Measurements from ENCODE around the gene TRABD.
A peak's percentile ranks its signal among the peaks of the same experiment; 100 is the strongest.

Gene TRABD

DNA sequence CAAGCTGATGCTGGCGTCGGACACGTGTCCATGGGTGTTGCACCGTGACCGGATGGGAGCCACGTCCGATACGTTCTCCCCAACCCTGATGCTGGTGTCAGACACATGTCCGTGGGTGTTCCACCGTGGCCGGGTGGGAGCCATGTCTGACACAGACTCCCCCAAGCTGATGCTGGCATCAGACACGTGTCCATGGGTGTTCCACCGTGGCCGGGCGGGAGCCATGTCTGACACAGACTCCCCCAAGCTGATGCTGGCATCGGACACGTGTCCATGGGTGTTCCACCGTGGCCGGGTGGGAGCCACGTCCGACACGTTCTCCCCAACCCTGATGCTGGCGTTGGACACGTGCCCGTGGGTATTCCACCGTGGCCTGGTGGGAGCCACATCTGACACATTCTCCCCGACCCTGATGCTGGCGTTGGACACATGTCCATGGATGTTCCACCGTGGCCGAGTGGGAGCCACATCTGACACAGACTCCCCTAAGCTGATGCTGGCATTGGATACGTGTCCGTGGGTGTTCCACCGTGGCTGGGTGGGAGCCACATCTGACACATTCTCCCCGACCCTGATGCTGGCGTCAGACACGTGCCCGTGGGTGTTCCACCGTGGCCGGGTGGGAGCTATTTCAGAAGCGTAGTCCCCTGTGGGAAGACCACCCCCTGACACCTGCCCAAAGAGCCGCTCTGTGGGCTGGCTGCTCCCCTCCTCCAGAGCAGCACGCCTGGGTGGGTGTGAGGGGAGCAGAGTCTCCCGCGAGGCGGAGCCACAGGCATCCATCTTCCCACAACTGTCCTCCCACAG lies 35.1 kb downstream of the TRABD start:
- DNase-seq, result no peak

DNA sequence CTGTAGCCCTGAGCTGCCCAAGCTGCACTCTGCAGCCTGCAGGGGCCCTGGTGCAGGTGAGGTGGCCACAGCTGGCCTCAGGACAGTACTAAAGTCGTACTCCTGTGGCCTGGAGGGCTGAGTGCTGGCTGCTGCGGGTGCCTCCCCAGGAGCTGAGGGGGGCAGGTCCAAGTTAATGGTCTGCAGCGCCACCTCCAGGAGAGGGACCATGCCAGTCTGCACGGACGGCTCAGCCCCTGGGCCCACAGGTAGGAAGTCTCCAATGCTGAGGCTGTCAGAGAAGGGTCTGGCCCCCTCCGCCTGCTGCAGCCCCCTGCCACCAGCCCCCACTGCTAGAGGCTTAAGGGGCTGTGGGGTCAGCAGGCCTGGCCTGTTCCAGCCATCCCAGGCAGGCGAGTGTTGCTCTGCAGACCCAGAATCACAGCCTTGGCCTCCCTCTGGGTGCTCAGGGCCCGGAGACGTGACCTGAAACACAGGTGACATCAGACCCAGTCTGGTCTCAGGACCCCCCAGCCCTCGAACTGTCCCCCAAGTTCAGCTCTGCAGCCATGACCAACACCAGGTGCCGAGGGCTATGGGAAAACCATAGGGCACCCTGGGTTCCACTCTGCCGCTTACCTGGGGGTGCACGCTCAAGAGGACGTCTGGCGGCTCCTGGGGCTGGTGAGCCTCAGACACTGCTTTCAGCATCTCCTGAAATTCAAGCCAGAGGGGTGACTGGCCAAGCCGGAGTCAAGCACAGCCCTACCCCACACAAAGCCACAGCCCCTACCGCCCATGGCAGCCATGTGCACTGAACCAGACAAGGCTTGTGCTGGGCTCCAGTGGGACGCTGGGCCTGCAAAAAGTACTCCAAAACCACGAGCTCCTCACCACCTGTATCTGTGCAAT lies 35.9 kb downstream of the TRABD start:
- DNase-seq, result no peak

DNA sequence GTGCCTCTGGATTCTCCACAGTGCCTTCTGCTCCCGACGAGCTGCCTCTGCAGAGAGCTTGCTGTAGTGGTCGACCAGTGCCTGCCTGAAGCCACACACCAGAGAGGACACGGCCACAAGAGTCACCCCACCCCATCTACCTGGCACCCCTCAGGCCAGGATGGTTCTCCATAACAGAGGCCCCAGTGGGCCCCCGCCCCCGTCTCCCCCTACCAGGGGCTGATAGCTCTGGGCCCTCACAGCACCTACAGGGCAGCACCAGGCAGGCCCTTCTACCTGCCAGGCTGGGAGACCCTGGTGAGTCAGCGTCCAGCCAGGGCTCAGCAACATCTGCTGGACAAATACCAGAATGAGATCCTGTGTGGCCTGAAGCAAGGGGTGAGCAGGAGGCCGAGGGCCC lies 36.8 kb downstream of the TRABD start:
- no peak for DNase-seq

DNA sequence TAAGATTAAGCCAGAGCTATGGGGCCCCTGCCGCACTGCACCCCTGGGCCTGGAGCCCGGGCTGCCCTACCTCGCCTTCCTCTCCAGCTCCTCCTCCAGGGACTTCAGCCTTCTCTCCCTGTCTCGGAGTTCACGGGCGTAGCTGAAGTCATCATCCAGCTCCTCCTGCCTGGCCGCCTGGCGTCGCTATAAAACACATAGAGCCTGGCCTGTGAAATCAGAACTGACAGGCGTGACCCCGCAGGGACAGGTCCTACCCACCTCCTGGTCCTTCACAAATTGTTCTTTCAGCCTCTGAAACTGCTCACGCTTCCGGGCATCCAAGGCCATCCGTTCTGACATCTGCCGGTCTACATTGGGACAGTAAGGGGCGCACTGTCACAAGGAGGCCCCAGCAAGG lies 38.4 kb downstream of the TRABD start:
- DNase-seq, result no peak

DNA sequence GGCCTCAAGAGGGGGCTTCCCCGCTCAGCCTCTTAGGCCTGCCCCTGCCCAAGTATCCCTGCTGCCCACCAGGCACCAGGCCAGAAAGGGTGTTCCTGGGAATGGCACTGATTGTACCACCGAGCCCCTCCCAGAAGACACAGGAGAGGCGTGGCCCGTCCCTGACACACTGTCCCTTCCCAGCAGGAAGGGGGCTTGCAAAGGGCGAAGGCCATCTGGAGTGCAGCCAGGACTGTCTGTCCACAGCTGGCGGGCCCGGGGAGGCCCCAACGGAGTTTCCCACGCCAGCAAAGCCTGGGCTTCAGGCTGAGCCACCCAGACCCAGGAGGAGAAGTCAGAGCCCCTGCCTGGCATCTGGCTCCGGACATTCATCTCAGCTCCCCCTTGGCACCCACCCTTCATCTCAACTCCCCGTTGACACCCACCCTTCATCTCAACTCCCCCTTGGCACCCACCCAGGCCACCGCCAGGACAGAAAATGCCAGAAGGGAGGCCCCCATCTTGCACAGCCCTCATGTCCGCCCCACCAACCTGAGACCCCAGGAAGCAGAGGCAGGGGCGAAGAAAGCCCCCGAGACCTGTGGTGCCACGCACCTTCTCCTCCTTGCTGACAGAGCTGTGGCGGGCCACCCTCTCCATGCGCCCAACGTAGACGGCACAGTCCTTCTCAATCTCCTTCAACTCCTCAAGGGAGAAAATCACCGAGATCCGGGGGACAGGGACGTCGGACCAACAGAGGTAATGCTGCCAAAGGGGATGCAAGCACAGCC lies 39.7 kb downstream of the TRABD start:
- DNase-seq, result no peak

DNA sequence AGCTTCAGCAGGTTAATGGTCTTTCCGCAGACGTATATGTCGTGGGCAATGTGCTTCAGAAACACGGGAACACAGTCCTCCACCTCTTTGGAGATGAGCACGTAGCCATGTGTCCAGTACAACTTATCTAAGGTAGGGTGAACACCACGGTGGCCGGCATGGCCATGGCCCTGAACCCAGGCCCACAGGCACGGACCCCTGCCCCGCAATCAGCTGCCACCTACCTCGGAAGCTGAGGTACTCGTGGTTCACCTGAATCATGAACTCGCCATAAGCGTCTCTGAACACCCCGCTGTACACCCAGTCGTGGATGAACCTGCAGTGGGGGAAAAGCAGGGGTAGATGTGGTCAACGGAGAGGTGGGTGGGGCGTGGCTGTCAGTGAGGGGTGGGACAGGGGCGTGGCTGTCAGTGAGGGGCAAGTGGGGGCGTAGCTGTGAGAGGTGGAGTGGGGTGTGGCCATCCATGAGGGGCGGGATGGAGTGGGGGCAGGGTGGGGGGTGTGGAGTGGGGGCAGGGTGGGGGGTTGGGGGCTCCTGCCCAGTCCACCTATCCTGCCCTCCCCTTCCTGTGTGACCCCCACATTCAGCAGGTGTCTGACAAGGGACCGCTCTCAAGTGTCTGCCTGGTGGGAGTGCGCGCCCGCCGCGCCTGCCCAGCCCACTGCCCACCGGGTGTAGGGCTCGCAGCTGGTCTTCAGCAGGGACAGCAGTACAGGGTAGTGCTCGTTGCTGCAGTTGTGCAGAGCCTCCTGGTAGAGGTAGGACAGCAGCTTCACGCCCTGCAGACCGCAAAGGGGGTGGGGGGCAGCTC lies 40.6 kb downstream of the TRABD start:
- no peak for DNase-seq

DNA sequence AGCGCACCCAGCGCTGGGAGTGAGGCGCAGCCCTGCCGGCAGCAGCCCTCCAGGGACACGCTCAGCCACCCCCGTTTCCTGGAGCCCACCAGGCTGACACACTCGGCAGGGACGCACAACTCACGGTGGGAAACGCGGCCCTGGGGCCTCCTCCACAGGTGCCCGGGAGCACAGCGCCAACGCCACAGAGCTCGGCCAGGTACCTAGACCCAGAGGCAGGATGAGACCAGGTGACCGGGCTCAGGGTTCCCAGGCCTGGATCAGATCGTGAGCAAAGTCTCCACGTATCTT lies 41.1 kb downstream of the TRABD start:
- DNase-seq, result no peak

DNA sequence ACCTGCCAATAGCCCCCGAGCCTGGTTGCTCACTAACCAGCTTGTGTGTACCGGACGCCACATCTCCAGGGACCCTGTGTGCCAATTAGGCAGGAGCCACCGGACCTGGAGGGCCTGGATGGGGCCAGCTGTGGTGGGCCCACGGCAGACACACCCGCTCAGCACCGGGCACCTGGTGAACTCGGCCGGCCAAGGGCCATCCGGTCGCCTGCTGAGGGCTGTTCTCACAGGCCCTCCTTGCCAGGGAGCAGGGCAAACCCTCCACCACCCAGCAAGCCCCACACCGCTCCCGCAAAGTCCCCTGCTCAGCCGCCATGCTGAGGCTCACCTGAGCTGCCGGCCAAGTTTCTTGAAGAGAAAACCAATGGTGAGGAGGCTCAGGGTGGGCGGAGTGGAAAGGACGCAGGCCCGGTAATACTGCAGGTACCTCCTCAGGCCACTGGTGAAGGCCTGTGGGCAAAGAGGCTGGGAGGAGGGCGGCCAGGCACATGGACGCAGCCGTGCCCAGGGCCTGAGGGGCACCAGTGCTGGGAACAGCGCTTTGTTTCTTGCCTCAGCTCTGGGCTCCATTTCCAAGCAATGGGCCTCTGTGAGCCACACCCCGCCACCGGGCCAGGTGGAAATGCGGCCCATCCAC lies 42.0 kb downstream of the TRABD start:
- DNase-seq, result no peak

DNA sequence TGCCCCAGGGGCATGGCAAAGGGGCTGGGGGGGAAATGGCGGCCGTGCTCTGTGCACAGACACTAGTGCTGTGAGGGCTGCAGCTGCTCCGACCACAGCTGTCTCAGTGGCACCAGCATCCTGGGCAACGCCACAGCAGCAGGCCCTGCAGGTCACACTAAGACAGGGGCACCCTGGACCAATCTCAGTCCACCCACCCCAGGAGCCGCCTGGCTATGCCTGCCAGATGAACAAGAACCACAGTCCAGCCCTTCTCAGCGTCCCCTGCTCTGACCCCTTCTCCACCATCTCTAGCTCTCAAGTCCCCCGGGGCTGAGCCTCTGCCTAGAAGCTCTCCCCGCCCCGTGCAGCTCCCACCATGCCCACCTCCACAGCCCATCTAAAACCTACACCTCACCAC lies 42.7 kb downstream of the TRABD start:
- no peak for DNase-seq

DNA sequence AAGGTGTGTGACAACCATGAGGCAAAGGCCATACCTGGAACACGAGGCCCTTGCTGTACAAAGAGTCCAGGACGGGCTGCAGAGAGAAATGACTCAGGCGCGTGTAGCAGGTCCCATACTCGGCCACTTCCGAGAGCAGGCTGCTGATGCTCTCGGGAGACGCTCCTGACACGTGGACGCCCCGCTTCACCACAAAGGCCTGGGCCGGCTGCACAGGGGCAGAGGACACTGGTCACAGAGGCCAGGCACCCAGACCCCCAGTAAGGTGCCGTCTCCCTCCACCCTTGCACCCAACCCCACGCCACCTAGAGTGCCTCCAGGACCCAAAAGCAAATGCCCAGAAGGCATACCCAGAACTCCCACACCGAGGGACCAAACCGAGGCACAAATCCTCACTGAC lies 43.7 kb downstream of the TRABD start:
- no peak for DNase-seq

DNA sequence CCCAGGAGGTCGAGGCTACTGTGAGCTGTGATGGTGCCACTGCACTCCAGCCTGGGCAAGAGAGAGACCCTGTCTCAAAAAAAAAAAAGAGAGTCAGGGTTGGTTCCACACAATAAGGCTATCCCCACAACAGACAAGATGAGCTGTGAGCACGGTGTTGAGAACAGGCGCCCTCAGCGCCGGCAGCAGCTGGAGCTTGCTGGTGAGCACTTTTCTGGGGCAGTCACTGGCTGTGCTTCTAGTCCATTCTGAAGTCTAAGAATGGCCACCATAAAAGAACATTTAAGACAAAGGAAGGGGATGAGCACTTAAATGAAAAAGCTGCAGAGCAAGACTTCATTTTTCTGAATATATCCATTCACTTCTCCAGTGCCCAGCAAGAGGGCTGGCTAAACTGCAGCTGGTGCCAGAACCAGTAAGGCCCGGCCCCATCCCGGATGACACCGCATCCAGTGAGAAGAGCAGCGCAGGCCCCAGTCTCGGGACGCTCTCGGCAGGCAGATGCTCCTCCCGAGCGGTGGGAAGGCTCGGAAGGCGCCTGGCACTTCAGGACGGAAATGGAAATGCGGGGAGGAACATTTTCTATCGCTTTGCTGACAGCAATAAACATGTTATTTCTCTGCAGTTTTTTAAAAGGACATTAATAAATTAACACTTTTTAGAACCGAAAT lies 46.9 kb downstream of the TRABD start:
- DNase-seq, result no peak

DNA sequence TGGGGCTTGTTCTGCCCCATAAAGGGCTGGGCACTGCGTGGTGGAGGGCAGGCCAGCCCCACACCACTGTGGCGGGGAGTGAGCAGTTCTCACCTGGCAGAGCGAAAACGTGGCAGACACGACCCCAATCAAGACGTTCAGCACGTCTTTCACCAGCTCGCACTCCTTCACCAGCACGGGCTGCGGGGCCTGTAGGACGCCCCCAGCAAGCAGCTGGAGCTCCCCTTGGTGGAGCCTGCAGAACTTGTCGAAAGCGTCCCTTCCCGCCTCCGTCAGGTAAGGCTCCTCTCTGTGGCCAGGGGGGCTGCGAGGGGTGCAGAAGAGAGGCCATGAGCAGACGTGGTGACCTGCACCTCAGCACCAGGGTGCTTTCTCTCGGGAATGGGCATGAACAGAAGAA lies 47.5 kb downstream of the TRABD start:
- DNase-seq, result no peak

DNA sequence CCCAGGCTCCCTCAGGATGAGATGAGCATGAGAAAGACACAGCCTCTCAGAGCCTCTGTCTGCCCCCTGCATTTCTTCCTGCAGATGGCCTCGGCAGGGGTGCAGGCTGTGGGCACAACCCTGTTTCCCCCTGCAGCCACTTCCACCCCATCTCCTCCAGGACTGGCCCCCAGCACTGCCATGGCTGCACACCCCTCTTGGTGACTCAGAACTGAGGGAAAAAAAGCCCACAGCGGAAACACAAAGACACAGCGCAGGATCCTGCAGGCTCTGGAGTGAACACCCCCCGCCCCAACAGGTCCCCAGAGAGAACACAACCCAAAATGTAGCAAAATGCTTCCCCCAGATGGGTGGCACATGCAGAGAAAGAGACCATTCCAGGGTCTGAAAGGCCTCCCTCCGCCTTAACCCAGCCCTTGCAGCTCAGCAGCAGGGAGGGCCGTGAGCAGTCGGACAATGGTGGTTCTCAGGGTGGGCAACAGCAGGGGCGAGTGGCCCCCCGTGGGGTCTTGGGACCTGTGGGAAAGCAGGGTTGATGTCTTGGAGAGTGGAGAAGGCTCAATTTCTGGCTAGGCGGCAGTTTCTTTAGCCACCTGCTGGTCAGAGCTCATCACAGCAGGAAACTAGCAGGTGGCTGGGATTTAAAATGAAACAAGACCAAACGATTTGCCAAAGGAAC lies 51.2 kb downstream of the TRABD start:
- DNase-seq, result peak; percentile 60

DNA sequence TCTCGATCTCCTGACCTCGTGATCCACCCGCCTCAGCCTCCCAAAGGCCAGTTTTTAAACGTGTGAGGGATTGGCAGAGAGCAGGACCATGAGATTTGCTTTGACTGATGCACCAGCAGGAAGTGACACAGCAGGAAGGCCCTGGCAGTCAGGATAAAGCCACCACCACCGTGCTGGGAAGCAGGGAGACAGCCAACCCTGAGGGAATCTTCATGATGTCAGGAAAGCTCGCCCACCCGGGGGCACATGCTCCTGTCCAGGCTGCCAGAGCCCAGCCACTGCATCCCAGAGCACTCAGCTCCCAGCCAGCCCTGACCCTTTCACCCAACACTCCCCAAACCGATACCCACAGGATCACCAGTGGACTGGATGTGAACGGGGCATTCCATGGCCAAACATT lies 53.0 kb downstream of the TRABD start:
- DNase-seq, result no peak

DNA sequence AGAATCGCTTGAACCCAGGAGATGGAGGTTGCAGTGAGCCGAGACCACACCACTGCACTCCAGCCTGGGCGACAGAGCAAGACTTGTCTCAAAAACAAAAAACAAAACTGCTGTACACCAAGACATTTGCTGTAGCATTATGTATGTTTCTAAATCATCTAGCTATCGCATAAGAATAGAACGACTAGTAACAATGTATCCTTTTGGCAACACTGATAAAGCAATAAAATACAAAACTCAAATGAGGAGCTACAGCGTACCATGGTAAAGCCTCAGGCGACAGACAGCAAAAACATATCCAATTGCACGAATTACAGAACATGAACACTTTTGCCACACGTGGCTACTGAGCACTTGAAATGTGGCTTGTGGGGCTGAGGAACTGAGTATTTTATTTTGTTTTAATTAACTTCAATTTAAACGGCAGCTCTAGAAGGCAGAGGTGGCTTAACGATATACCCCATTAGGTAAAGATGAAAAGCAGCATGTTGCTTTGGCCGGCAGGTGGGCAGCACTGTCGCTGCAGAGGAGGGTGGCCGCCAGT lies 56.8 kb downstream of the TRABD start:
- no peak for DNase-seq

DNA sequence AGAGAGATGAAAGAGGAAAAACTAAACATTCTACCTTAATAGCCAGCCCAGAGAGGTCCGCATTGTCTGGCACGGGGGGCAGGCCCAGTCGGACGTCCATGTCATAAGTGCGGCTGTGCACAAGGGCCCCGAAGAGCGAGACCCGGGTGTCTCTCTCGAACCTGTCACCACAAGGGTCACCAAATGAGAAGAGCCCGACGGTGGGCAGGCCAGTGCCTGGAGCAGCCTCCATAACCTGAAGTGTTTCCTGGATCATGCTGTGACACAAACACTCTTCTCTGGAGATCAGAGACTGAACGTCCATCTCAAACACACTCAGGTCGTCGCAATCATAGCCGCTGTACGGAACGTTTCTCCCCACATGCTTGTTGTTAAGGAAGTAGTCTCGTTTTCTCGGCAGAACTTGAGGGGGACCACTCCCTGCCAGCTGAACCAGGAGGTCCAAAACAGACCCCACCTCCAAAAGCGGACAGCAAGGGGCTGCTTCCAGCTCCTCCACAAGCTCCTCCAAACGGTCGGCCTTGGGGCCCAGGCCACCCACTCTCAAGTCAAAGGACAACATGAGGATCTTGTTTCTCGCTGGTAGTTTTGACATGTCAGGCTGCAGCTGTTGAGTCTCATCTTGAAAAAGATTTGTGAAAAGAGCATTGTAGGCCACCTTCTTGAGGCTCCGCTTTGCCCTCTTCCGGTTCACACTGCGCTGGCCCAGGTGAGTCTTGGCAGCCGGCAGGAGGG lies 58.1 kb downstream of the TRABD start:
- peak; percentile 37 for DNase-seq

DNA sequence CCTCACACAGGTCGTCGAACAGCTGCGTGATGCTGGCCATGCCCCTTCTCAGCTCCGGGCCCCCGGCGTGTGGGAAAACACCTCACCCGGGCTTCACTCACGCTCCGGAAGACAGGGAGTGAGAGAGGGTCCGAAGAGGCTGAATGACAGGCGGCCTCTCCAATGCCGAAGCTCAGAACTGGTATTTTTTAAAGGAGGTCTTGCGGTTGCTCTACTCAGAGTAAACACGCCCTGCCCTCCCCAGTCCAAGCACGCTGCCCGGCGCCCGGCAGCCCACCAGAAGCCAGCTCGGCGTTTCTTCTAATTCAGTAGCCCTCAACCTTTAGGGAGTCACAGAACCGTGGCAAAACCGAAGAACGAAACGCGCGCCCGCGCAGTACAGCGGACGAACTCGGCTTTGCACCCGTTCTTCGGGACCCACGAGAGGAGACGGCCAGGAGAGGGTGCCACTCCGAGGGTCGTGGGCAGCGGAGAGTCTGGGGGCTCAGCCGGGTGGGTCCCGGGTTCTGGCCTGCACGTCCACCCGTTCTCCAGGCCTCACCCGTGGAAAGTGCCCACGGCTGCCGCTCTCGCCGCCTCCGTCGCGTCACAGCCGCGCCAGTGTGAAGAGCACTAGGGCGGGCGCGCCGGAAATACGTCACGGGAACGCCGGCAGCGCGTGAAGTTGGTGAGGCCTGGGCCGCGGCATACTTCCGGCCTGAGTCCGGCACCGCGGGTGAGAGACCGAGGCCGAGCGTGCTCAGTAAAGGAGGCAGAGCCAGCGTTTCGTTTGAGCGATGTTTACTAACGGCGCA lies 58.9 kb downstream of the TRABD start, which contains the start of gene TUBGCP6:
Gene TUBGCP6 (minus strand): TSS at position 604 of the 794 bp plus-strand sequence. CDS start 564 bp downstream, at position 40.
- peak; percentile 97 for DNase-seq

DNA sequence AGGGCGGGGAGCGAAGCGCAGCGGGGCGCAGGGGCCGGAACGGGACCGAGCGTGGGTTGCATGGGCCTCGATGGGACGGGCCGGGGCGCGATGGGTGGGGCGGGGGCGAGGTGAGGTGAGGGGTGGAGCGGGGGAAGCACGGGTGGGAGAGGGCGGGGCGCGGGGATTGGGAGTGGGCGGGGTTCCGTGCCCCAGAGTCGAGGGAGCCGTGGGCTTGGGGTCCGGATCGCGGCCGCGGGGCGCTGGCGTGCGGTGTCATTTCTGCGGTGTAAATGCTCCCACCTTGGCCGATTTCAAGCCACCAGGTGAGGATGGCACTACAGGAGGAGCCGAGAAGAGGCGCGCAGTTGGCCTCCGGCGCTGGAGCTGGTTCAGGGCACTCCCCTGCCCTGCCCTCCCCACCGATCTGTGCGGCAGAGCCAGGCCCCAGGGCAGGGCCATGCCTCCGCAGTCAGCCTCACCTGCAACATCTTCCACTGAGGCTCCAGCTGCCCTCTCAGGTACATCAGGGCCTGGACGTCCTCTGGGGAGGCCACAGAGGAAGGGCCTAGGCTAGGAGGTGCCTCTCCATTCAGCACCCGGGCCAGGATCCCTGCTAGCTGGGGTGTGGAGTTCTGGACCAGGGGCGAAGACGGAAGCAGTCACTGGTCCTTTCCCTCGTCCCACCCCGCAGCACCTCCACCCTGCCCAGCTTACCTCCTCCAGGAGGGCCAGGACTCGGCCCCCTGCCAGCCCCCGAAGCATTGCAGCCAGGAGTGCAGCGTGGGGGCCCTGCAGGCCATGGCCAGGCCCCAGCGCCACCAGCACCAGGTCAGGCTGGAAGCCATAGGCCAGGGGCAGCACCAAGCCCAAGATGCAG lies 59.7 kb downstream of the TRABD start:
- no peak for DNase-seq

All from hematopoietic multipotent progenitor cell treated with erythropoietin and hydrocortisone succinate and interleukin-3 and kit ligand, for 4 days (in vitro differentiated cells).